ENCODE results near the gene YIPF6.
"Not testable (repeated sequence)": the region's sequence is repeated elsewhere in the genome, so short reads cannot be mapped to it uniquely, and the experiment has no call there.

YIPF6 gene

DNA sequence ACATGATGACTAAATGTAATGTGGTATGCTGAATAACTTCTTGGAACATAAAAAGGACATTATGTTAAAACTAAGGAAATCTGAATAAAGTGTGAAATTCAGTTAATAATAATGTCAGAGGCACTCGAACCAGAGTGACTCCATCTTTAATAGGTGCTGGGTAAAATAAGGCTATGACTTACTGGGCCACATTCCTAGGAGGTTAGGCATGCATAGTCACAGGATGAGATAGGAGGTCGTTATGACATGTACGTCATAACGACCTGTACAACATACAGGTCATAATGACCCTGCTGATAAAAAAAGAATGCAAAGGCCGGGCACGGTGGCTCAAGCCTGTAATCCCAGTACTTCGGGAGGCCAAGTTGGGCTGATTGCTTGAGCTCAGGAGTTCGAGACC lies 36.7 kb upstream of the YIPF6 start:
- DNase-seq (ENCODE audit: insufficient read length, low spot score) (no peak), FAIRE-seq (no peak)

GRCh38 chrX:68462653-68463052 lies 36.2 kb upstream of the YIPF6 start:
- TF ChIP-seq CTCF (IDR thresholded peaks at IDR 0.05; ENCODE audit: insufficient read depth, missing control alignments), result peak; percentile 67

More for the DNA sequence above, 36.7 kb upstream of the YIPF6 start:
- TF ChIP-seq CTCF (IDR thresholded peaks at IDR 0.05; ENCODE audit: insufficient read depth, missing control alignments), result no peak

GRCh38 chrX:68463880-68464279 lies 35.0 kb upstream of the YIPF6 start:
- no peak for TF ChIP-seq CTCF (IDR thresholded peaks at IDR 0.05; ENCODE audit: insufficient read depth, missing control alignments)
- no peak for DNase-seq (ENCODE audit: insufficient read length, low spot score)
- no peak for FAIRE-seq

More at GRCh38 chrX:68462653-68463052, 36.2 kb upstream of the YIPF6 start:
- no peak for DNase-seq (ENCODE audit: insufficient read length, low spot score)
- FAIRE-seq, result no peak

- TF ChIP-seq CTCF (IDR thresholded peaks at IDR 0.05; ENCODE audit: insufficient read depth, missing control alignments), result no peak
- DNase-seq (ENCODE audit: insufficient read length, low spot score) (no peak), FAIRE-seq (no peak)
Measured at GRCh38 chrX:68464796-68465195, 34.1 kb upstream of the YIPF6 start.

DNA sequence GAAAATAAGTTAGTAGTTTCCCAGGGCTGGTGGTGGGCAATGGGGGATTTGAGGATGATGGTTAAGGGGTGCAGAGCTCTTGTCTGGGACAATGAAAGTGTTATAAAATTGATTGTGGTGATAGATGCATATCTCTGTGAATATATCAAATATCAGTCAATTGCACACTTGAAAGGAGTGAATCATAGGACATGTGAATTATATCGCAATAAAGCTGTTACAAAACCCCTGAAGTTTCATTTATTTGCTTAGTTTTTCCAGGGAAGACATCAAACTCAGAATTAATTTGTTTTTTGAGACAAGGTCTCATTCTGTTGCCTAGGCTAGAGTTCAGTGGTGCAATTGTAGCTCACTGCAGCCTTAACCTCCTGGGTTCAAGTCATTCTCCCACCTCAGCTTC lies 17.9 kb upstream of the YIPF6 start:
- TF ChIP-seq CTCF (IDR thresholded peaks at IDR 0.05; ENCODE audit: insufficient read depth, missing control alignments), result no peak
- DNase-seq (ENCODE audit: insufficient read length, low spot score), result no peak
- FAIRE-seq, result no peak

- DNase-seq (ENCODE audit: insufficient read length, low spot score); FAIRE-seq: not testable (repeated sequence)
Measured at GRCh38 chrX:68486198-68486597, 12.7 kb upstream of the YIPF6 start.

GRCh38 chrX:68487254-68487653 lies 11.6 kb upstream of the YIPF6 start:
- no peak for DNase-seq (ENCODE audit: insufficient read length, low spot score)
- TF ChIP-seq CTCF (IDR thresholded peaks at IDR 0.05; ENCODE audit: insufficient read depth, missing control alignments), result no peak
- FAIRE-seq, result no peak

GRCh38 chrX:68487924-68488323 lies 10.9 kb upstream of the YIPF6 start:
- DNase-seq (ENCODE audit: insufficient read length, low spot score), result no peak
- no peak for FAIRE-seq
- TF ChIP-seq CTCF (IDR thresholded peaks at IDR 0.05; ENCODE audit: insufficient read depth, missing control alignments), result no peak

Measured in D721Med (cell line).